ENCODE results near the gene LMOD3.

LMOD3 gene

GRCh38 chr3:69088063-69088462 lies 34.3 kb downstream of the LMOD3 start:
- no peak for DNase-seq

- no peak for DNase-seq
Measured at GRCh38 chr3:69087030-69087791, 35.2 kb downstream of the LMOD3 start.

DNA sequence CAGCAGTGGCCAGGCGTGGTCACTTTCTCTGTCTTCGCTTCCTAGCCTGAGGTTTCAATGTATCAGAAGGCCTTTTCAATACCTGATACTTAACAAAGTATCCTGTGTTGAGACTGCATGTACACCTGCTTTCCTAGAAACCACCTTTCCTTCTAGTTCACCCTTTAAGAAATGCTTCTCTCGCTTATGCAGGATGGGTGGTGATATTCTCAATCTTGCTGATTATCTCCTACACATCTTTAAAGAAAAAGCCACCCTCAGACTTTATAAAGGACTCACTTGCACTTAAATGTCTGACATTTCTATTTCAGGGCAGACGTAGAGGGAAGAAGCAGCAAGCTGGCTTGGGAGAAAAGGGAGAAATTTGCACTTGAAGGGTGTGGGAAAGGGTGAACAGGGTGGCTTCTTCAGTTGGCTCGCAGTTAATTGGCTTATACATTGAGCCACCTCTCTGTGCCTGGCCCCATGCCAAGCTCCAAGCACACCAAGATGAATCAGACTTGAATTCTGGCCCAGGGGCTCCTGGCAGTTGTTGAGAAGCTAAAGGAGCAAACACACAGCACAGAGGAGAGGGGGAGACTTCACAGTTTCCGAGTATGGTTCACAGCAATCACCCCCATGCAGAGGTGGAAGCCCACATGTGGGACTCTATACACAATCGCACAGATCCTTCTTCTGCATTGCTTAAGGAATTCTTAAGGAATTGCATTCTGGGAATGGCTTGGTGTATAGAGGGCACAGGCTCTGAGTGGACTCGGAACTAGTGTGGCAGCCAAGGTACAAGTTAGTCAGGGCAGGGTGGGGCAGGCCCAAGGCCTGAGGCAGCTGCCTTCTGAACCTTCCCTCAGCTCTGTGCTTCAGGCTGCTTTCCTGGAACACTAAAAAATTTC lies 36.3 kb downstream of the LMOD3 start:
- peak; percentile 35 for DNase-seq

DNA sequence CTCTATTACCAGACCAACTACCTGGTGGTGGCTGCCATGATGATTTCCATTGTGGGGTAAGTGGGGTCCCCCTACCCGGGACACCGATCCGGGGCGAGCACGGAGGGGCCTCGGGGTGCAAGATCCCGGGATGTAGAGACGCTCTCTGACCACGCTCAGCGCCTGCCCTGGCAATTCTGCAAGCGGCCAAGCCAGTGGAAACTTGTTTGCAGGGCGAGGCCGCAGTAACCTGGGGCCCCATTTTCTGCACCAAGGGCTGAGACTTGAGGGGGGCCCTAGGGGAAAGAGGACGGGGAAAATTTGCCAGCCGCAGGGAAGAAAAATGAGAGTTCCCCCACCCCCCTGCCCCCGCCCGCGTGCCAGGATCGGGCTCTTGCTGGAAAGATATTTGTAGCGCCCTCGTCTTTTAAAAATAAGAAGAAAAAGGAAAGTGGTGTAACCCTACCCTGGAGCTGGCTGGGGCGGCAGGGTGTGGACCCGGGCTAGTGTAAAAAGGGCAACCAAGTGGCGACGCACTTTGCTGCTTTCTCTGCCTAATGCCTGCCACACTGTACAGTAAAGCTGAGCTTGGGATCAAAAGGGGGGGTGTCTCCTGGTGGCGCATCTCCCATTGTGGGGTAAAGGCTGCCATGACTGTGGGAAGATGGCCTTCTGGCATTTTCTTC lies 37.1 kb downstream of the LMOD3 start:
- no peak for DNase-seq

GRCh38 chr3:69084326-69085167 lies 37.8 kb downstream of the LMOD3 start, which contains the start of gene ARL6IP5:
Gene ARL6IP5, plus strand, starts transcription at chr3:69084937. Its CDS starts 111 bp downstream, at chr3:69085048.
- peak; percentile 84 for DNase-seq

DNA sequence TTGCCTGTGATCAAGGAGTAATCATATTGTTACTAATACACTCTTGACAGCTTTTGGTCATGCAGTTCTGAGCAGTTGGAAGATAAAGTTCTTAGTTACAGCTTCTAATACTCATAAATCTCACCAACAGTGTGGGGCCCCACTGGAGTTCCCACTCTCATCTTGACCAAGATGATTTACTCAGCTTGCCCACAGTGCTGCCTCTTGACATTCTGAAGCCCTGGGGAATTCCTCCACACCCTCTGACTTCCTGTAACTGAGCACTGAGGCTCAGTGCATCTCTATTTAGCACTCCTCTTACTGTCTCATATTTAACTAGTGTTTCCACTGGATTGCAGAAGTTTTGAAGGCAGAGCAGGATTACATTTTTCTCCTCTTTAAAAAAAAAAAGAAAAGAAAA lies 39.6 kb downstream of the LMOD3 start:
- DNase-seq = peak; percentile 64

DNA sequence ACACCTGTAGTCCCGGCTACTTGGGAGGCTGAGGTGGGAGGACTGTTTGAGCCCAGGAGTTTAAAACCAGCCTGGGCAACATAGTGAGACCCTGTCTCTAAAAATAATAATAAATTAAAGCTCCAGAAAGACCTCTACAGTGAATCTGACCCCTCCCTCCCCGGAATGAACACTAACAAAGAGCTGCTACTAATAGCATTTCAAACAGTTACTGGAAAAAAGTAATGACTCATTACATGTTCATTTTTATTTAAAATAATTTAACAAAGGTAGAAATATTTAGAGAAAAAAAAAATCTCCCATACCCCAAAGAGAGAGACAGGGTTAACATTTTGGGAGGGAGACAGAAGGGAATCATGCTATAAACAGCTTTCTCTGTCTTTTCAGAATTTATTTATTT lies 40.0 kb downstream of the LMOD3 start:
- DNase-seq = no peak

- DNase-seq = no peak
Measured at GRCh38 chr3:69081583-69082262, 40.7 kb downstream of the LMOD3 start.

- peak; percentile 86 for DNase-seq
Measured at GRCh38 chr3:69080233-69080920, 42.0 kb downstream of the LMOD3 start, which contains the start of gene UBA3. Gene UBA3, minus strand, starts transcription at chr3:69080365. Its CDS starts 12 bp downstream, at chr3:69080353.

DNA sequence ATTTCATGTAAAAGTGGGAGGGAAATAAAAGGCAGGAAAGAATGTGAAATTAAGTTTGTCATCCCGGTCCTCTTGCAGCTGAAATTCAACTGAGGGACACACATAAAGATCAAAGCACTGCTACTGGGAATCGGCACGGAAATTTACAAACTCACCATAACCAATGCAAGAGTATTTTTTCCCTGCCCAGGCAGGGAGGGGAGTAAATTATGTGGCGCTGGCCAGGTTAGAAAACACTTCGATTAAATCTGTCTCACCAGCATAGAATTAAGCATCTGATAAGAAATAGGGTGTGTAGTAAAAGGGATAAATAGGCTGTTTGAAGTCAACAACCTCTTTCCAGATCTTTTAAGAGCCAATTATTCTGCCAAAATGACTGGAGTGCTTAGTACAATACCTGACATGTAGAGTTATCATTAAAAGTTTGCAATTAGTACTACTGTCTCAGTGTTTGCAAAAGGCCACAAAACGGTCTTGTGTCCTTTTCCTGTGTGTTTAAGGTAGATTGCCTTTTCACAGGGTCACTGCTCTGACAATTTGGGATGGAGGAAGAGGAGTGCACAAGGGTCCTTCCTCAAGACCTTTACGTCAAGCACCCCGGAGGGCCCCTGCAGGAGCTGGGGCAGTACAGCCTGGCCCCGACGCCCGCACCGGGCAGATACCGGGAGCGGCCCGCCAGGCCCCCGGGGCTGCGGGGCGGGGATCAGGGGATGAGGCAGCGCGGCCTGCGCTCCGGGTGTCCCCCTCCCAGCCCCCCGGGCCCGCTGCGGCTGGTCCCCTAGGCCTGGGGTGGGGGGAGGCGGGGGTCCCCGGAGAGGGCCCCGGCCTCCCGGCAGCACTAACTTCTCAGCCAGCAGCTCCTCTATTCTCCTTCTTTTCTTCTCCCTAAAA lies 42.9 kb downstream of the LMOD3 start:
- DNase-seq = no peak

GRCh38 chr3:69072928-69073327 lies 49.5 kb downstream of the LMOD3 start:
- DNase-seq = no peak

DNA sequence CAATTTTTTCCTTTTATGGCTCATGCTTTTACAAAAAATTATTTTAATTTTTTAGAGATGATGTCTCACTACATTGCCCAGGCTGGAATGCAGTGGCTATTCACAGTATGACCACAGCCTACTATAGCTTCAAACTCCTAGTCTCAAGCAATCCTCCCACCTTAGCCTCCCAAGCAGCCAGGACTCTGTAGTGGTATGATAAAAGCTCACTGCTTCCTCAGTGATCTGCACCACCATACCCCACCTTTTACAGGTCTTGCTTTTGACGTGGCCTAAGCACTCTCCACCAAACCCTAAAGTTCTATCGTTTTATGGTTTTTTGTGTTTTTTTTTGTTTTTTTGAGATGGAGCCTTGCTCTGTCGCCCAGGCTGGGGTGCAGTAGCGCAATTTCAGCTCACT lies 56.3 kb downstream of the LMOD3 start:
- no peak for DNase-seq

GRCh38 chr3:69065318-69065964 lies 57.0 kb downstream of the LMOD3 start:
- DNase-seq = no peak

DNA sequence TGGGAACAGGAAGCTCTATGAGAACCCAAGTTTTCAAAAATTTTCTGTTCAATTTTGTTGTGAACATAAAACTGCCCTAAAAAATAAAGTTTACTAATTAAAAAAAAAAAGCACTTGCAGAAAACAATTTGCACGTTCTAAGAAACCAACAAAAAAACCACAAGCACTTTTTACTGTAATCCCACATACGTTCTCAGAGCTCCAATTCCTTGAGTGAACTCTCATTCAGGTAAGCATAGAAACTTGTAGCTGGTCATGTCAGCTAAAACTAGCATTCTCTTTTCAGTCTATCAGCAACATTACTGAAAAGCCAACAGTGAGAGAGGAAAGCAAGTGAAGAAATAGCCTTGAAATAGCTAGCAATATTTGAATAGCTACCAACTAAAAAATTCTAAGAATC lies 58.8 kb downstream of the LMOD3 start:
- DNase-seq = no peak

GRCh38 chr3:69059688-69060087 lies 62.7 kb downstream of the LMOD3 start:
- no peak for DNase-seq

GRCh38 chr3:69058947-69059224 lies 63.5 kb downstream of the LMOD3 start:
- no peak for DNase-seq

GRCh38 chr3:69058180-69058946 lies 64.0 kb downstream of the LMOD3 start:
- DNase-seq = no peak

All from NK-92 treated with Interleukin-12 subunit alpha and Interleukin-12 subunit beta, amount 100 ng/mL, for 24 hours (cell line).